Measurements from ENCODE around the gene DYNLL2.
"Not testable (repeated sequence)": the region's sequence is repeated elsewhere in the genome, so short reads cannot be mapped to it uniquely, and the experiment has no call there.

DNA sequence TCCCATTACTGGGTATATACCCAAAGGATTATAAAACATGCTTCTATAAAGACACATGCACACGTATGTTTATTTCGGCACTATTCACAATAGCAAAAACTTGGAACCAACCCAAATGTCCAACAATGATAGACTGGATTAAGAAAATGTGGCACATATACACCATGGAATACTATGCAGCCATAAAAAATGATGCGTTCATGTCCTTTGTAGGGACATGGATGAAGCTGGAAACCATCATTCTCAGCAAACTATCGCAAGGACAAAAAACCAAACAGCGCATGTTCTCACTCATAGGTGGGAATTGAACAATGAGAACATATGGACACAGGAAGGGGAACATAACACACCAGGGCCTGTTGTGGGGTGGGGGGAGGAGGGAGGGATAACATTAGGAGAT, 49.5 kb downstream of the DYNLL2 start:
- not testable (repeated sequence) for TF ChIP-seq EZH2 (IDR thresholded peaks at IDR 0.05; ENCODE audit: borderline replicate concordance, low read depth, low read length, poor library complexity, severe bottlenecking)
- TF ChIP-seq, protein P1, sequence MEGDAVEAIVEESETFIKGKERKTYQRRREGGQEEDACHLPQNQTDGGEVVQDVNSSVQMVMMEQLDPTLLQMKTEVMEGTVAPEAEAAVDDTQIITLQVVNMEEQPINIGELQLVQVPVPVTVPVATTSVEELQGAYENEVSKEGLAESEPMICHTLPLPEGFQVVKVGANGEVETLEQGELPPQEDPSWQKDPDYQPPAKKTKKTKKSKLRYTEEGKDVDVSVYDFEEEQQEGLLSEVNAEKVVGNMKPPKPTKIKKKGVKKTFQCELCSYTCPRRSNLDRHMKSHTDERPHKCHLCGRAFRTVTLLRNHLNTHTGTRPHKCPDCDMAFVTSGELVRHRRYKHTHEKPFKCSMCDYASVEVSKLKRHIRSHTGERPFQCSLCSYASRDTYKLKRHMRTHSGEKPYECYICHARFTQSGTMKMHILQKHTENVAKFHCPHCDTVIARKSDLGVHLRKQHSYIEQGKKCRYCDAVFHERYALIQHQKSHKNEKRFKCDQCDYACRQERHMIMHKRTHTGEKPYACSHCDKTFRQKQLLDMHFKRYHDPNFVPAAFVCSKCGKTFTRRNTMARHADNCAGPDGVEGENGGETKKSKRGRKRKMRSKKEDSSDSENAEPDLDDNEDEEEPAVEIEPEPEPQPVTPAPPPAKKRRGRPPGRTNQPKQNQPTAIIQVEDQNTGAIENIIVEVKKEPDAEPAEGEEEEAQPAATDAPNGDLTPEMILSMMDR (conservative IDR thresholded peaks at IDR 0.05; ENCODE audit: low read depth, low read length) = not testable (repeated sequence)
